Activated B cell treated with CpG ODN at 0.5 μM for 24 hours (primary cell): Measurements from ENCODE around the gene DISP1. TPM values are rescaled to one million over a fixed set of nuclear protein-coding genes. Genes with fewer than 3 reads are reported as not detected.

Source experiments
- ATAC-seq: fragments of 200-7000 bp; cut with Tn5 transposase; one replicate; pipeline ENCODE4 v1.10.0; 2021; ENCODE audit warnings: low read depth, mild to moderate bottlenecking, moderate library complexity
- CTCF ChIA-PET: fragments of 350-600 bp; sonication (Branson Sonifier 250); formaldehyde crosslinking; loops from one replicate; lab custom pipeline; 2021; ENCODE audit warnings: antibody characterized with exemption; lab: Charles Lee
- POLR2A ChIA-PET: fragments of 350-600 bp; sonication (Branson Sonifier 250); formaldehyde crosslinking; loops from one replicate; lab custom pipeline; 2021; ENCODE audit warnings: antibody characterized with exemption; lab: Charles Lee
- DNase-seq: peaks from one replicate; pipeline ENCODE4 v3.0.0; 2022
- H3K27ac Mint-ChIP-seq: one replicate; pipeline ENCODE4 v1.8.0; 2020; ENCODE audit warnings: mixed read lengths
- H3K27me3 Mint-ChIP-seq: one replicate; pipeline ENCODE4 v1.8.0; 2021; ENCODE audit warnings: mixed read lengths
- H3K36me3 Mint-ChIP-seq: one replicate; pipeline ENCODE4 v1.8.0; 2021; ENCODE audit warnings: low read depth, mixed read lengths
- H3K4me1 Mint-ChIP-seq: one replicate; pipeline ENCODE4 v1.8.0; 2021; ENCODE audit warnings: mixed read lengths
- H3K4me3 Mint-ChIP-seq: one replicate; pipeline ENCODE4 v1.8.0; 2020; ENCODE audit warnings: mild to moderate bottlenecking, mixed read lengths
- H3K9me3 Mint-ChIP-seq: one replicate; pipeline ENCODE4 v1.8.0; 2020; ENCODE audit warnings: mixed read lengths
- CTCF ChIP-seq: fragments of 200-600 bp; IDR thresholded peaks from one replicate; pipeline ENCODE4 v1.8.0; 2022; ENCODE audit warnings: antibody characterized with exemption, mild to moderate bottlenecking
- intact Hi-C: fragments of 100-400 bp; cut with micrococcal nuclease; formaldehyde crosslinking; loops from one replicate; pipeline ENCODE4 v1.15.1; 2024
- total RNA-seq: library from RNA; stranded (reverse); gene quantifications from 2 replicates; pipeline ENCODE4 v1.2.3, GENCODE V29; 2022

DISP1 gene
- total RNA-seq: 4.5 and 5.1 TPM in 2 replicates

- Mint-ChIP-seq H3K36me3 (peaks cover 6% of the 10 kb centered on the region), H3K9me3 (no peaks in the 10 kb centered on the region)
- CTCF ChIA-PET: interaction anchor here (1.1 kb wide), 2 partner anchors 76 to 275 kb away, joined by 3 to 4 read pairs; no protein-coding TSS in a partner anchor
Observed at GRCh38 chr1:222814536-222815439, at the start of gene DISP1. Gene DISP1, plus strand, starts transcription at chr1:222815039. Its CDS starts 127,785 bp downstream, at chr1:222942824.

GRCh38 chr1:222767152-222767571 lies 47.7 kb upstream of the DISP1 start:
- Mint-ChIP-seq H3K4me1 (peaks cover 39% of the 10 kb centered on the region), H3K27me3 (no peaks in the 10 kb centered on the region), H3K36me3 (peaks cover 13% of the 10 kb centered on the region), H3K9me3 (peaks cover 8% of the 10 kb centered on the region), H3K27ac (peak overlapping the region; percentile 20), H3K4me3 (no peak overlapping the region)
- DNase-seq (no peak), ATAC-seq (no peak)
- intact Hi-C loops: no loop called here
- CTCF ChIA-PET: interaction anchor here (1.3 kb wide), 1 partner anchor 28 kb away, joined by 3 read pairs; no protein-coding TSS in a partner anchor
- POLR2A ChIA-PET: interaction anchor here (1.1 to 1.4 kb wide), 2 partner anchors 54 to 314 kb away, joined by 3 to 5 read pairs; partner anchors contain the start of genes AIDA and BROX
- TF ChIP-seq CTCF: no peak

More at GRCh38 chr1:222814536-222815439, at the start of gene DISP1:
- intact Hi-C loops: loop anchor here (1.0 to 10.0 kb wide), 6 partner anchors 16 to 1180 kb away; no protein-coding TSS in a partner anchor
- ATAC-seq (peak; percentile 83), DNase-seq (peak; percentile 66)
- TF ChIP-seq CTCF: no peak
- Mint-ChIP-seq H3K4me3 (peak within 1 kb of the TSS; percentile 95), H3K27ac (peak within 1 kb of the TSS; percentile 95), H3K27me3 (peaks cover 4% of the 10 kb centered on the region), H3K4me1 (peaks cover 43% of the 10 kb centered on the region)
- POLR2A ChIA-PET: interaction anchor here (0.7 to 1.2 kb wide), 3 partner anchors 16 to 101 kb away, joined by 3 to 7 read pairs (median 4); no protein-coding TSS in a partner anchor

- no peak for DNase-seq
- Mint-ChIP-seq H3K4me1 (peaks cover 54% of the 10 kb centered on the region), H3K36me3 (peaks cover 13% of the 10 kb centered on the region), H3K27ac (no peak overlapping the region), H3K4me3 (no peak overlapping the region), H3K9me3 (peaks cover 8% of the 10 kb centered on the region), H3K27me3 (no peaks in the 10 kb centered on the region)
- POLR2A ChIA-PET: interaction anchor here (1.4 kb wide), 1 partner anchor 313 kb away, joined by 3 read pairs; no protein-coding TSS in a partner anchor
- intact Hi-C loops: no loop called here
- CTCF ChIA-PET: no interaction called here
- no peak for ATAC-seq
- no peak for TF ChIP-seq CTCF
Observed at GRCh38 chr1:222768592-222768991, 46.2 kb upstream of the DISP1 start.

GRCh38 chr1:222769181-222769580 lies 45.7 kb upstream of the DISP1 start:
- no peak for DNase-seq
- CTCF ChIA-PET: no interaction called here
- H3K36me3 Mint-ChIP-seq: peaks cover 13% of the 10 kb centered on the region
- H3K9me3 Mint-ChIP-seq: peaks cover 8% of the 10 kb centered on the region
- TF ChIP-seq CTCF: no peak
- no peak for ATAC-seq
- no peak overlapping the region for H3K4me3 Mint-ChIP-seq
- peak overlapping the region; percentile 59 for H3K27ac Mint-ChIP-seq
- no peaks in the 10 kb centered on the region for H3K27me3 Mint-ChIP-seq
- H3K4me1 Mint-ChIP-seq: peaks cover 55% of the 10 kb centered on the region
- intact Hi-C loops: no loop called here
- POLR2A ChIA-PET: no interaction called here
